HepG2 (cell line): Measurements from ENCODE around the gene NFATC1. TPM values are rescaled to one million over a fixed set of nuclear protein-coding genes. Genes with fewer than 3 reads are reported as not detected.

Experiments used
- polyA plus RNA-seq, 8 experiments: library from polyadenylated mRNA; depleted of rRNA in 3 of 8; stranded (reverse) in 7 of 8; unstranded in 1 of 8; fragments of >200 nt; fragmentation: Illumina TruSeq in 4 of 8; extraction: Trizol in 4 of 8; gene quantifications; 2 replicates each; pipeline versions ENCODE4 v1.2.1 to v1.2.3, GENCODE V29; 2011 to 2016; ENCODE audit warnings: low read depth in 4 of 8, missing spikeins in 1 of 8, mixed read lengths in 1 of 8; ENCODE audit not compliant: insufficient read depth in 1 of 8
- total RNA-seq, 5 experiments: library from RNA; depleted of rRNA; stranded (reverse); fragments of >200 nt; fragmentation: Illumina TruSeq; extraction: Trizol; gene quantifications; 2 replicates each; pipeline ENCODE4 v1.2.3, GENCODE V29; 2016; ENCODE audit warnings: low read depth in 1 of 5
- TF ChIP-seq, protein P1 (sequence below), 2 experiments: fragments of 450-650 bp in 1 of 2; sonication (generic) in 1 of 2; formaldehyde crosslinking in 1 of 2; IDR thresholded peaks; 2 replicates each; pipeline versions ENCODE4 v1.6.1 to v1.8.0; 2016 to 2022; ENCODE audit warnings: antibody characterized with exemption in 1 of 2, mild to moderate bottlenecking in 1 of 2, missing genetic modification reagents in 1 of 2
- TF ChIP-seq, protein P2 (sequence below): sonication (generic); formaldehyde crosslinking; IDR thresholded peaks from 2 replicates; pipeline ENCODE4 v1.4.0; 2020; ENCODE audit warnings: mild to moderate bottlenecking, missing genetic modification reagents

Gene NFATC1
- total and polyA plus RNA-seq, 2 of the 13 experiments (the other 11 are each of a cell fraction or from before 2014, with no cell fraction given), result not detected

DNA sequence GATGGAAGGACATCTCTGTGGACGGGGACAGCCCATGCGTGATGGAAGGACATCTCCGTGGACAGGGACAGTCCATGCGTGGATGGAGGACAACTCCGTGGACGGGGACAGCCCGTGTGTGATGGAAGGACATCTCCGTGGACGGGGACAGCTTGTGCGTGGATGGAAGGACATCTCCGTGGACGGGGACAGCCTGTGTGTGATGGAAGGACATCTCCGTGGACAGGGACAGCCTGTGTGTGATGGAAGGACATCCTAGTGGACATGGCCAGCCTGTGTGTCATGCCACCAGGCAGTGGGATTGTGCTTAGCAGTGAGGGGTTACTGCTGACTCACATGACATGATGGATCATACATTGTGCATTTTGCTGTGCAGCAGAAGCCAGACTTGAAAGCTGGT lies 30.0 kb upstream of the NFATC1 start (continued):
- TF ChIP-seq, protein P1, sequence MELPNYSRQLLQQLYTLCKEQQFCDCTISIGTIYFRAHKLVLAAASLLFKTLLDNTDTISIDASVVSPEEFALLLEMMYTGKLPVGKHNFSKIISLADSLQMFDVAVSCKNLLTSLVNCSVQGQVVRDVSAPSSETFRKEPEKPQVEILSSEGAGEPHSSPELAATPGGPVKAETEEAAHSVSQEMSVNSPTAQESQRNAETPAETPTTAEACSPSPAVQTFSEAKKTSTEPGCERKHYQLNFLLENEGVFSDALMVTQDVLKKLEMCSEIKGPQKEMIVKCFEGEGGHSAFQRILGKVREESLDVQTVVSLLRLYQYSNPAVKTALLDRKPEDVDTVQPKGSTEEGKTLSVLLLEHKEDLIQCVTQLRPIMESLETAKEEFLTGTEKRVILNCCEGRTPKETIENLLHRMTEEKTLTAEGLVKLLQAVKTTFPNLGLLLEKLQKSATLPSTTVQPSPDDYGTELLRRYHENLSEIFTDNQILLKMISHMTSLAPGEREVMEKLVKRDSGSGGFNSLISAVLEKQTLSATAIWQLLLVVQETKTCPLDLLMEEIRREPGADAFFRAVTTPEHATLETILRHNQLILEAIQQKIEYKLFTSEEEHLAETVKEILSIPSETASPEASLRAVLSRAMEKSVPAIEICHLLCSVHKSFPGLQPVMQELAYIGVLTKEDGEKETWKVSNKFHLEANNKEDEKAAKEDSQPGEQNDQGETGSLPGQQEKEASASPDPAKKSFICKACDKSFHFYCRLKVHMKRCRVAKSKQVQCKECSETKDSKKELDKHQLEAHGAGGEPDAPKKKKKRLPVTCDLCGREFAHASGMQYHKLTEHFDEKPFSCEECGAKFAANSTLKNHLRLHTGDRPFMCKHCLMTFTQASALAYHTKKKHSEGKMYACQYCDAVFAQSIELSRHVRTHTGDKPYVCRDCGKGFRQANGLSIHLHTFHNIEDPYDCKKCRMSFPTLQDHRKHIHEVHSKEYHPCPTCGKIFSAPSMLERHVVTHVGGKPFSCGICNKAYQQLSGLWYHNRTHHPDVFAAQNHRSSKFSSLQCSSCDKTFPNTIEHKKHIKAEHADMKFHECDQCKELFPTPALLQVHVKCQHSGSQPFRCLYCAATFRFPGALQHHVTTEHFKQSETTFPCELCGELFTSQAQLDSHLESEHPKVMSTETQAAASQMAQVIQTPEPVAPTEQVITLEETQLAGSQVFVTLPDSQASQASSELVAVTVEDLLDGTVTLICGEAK (IDR thresholded peaks at IDR 0.05), result no peak
- TF ChIP-seq, protein P1 (CRISPR knock-in tag; IDR thresholded peaks at IDR 0.05), result no peak
- TF ChIP-seq, protein P2, sequence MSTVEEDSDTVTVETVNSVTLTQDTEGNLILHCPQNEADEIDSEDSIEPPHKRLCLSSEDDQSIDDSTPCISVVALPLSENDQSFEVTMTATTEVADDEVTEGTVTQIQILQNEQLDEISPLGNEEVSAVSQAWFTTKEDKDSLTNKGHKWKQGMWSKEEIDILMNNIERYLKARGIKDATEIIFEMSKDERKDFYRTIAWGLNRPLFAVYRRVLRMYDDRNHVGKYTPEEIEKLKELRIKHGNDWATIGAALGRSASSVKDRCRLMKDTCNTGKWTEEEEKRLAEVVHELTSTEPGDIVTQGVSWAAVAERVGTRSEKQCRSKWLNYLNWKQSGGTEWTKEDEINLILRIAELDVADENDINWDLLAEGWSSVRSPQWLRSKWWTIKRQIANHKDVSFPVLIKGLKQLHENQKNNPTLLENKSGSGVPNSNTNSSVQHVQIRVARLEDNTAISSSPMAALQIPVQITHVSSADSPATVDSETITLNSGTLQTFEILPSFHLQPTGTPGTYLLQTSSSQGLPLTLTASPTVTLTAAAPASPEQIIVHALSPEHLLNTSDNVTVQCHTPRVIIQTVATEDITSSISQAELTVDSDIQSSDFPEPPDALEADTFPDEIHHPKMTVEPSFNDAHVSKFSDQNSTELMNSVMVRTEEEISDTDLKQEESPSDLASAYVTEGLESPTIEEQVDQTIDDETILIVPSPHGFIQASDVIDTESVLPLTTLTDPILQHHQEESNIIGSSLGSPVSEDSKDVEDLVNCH (CRISPR knock-in tag), result no peak
